HCT116 (cell line): ENCODE measurements around the gene KCNE4. TPM values are rescaled to one million over a fixed set of nuclear protein-coding genes. Genes with fewer than 3 reads are reported as not detected.

Source experiments
- ATAC-seq: fragments of 200-7000 bp; cut with Tn5 transposase; 2 replicates; pipeline ENCODE4 v1.9.1; 2020; ENCODE audit warnings: mild to moderate bottlenecking, moderate library complexity
- BruUV-seq: library from RNA; stranded (reverse); fragments of 400-500 nt; replicated peaks from 2 replicates; lab custom pipeline; 2021; lab: Mats Ljungman, UMichigan
- CTCF ChIA-PET: fragments of 300-600 bp; sonication (Branson Sonifier 250); formaldehyde crosslinking; loops from one replicate; lab custom pipeline; 2021; ENCODE audit warnings: antibody characterized with exemption; lab: Charles Lee
- POLR2A ChIA-PET: fragments of 300-600, 350-600 bp; sonication (Branson Sonifier 250); formaldehyde crosslinking; loops from one replicate; lab custom pipeline; 2021; ENCODE audit warnings: antibody characterized with exemption; lab: Charles Lee
- RAD21 ChIA-PET, 2 experiments: fragments of 300-600 bp; sonication (Branson Sonifier 250); formaldehyde crosslinking; loops; one replicate each; lab custom pipeline; 2023; ENCODE audit warnings: low total read pairs in 2 of 2; ENCODE audit not compliant: uncharacterized antibody in 2 of 2, unreplicated experiment in 2 of 2, low non-redundant PET in 1 of 2; lab: Charles Lee
- DNase-seq: peaks from one replicate; pipeline ENCODE4 v3.0.0-alpha.2; 2010; ENCODE audit warnings: low read depth, low spot score
- H2AFZ ChIP-seq: fragments of 200-600 bp; shearing (Covaris generic), sonication (generic); 2 replicates; pipeline ENCODE4 v1.6.1; 2017; ENCODE audit warnings: low read depth, mixed run types, mixed read lengths, antibody characterized with exemption, low read length; ENCODE audit not compliant: poor library complexity, severe bottlenecking
- H3K27ac ChIP-seq: 2 replicates; pipeline ENCODE4 v1.5.1; 2012; ENCODE audit warnings: low read depth, low read length
- H3K27me3 ChIP-seq: fragments of 200-600 bp; sonication (generic); 2 replicates; pipeline ENCODE4 v1.6.1; 2016; ENCODE audit warnings: mixed run types, low read length, mixed read lengths; ENCODE audit not compliant: insufficient read depth
- H3K36me3 ChIP-seq, 2 experiments: fragments of 200-500 bp in 1 of 2; fragments of 200-600 bp in 1 of 2; sonication (Bioruptor generic) in 1 of 2; sonication (generic) in 1 of 2; 2 replicates each; pipeline versions ENCODE4 v1.5.1 to v1.6.1; 2014 to 2016; ENCODE audit warnings: low read length in 2 of 2, inconsistent platforms in 1 of 2, mixed read lengths in 1 of 2, mixed run types in 1 of 2; ENCODE audit not compliant: insufficient read depth in 2 of 2, control insufficient read depth in 1 of 2
- H3K4me1 ChIP-seq, 2 experiments: fragments of 200-600 bp in 1 of 2; sonication (generic) in 1 of 2; 2 replicates each; pipeline versions ENCODE4 v1.5.1 to v1.6.1; 2012 to 2017; ENCODE audit warnings: low read length in 2 of 2, inconsistent platforms in 1 of 2, mild to moderate bottlenecking in 1 of 2, mixed read lengths in 1 of 2, mixed run types in 1 of 2, moderate library complexity in 1 of 2; ENCODE audit not compliant: insufficient read depth in 2 of 2, control insufficient read depth in 1 of 2
- H3K4me2 ChIP-seq: fragments of 200-600 bp; sonication (generic); 2 replicates; pipeline ENCODE4 v1.6.1; 2017; ENCODE audit warnings: mixed run types, low read length, mixed read lengths
- H3K4me3 ChIP-seq, 2 experiments: fragments of 200-600 bp in 1 of 2; sonication (generic) in 1 of 2; replicated peaks in 1 of 2; 2 replicates each; pipeline ENCODE4 v1.5.1; 2011 to 2016; ENCODE audit warnings: low read length in 2 of 2, control low read depth in 1 of 2, low read depth in 1 of 2, mild to moderate bottlenecking in 1 of 2, mixed read lengths in 1 of 2, mixed run types in 1 of 2
- H3K79me2 ChIP-seq: fragments of 200-600 bp; sonication (generic); 2 replicates; pipeline ENCODE4 v1.6.1; 2017; ENCODE audit warnings: mild to moderate bottlenecking, mixed run types, low read length, moderate library complexity, mixed read lengths; ENCODE audit not compliant: insufficient read depth
- H3K9ac ChIP-seq: fragments of 200-600 bp; sonication (generic); 2 replicates; pipeline ENCODE4 v1.6.1; 2016; ENCODE audit warnings: low read length, mixed read lengths
- H3K9me2 ChIP-seq: fragments of 200-600 bp; sonication (generic), shearing (Covaris generic); 2 replicates; pipeline ENCODE4 v1.6.1; 2017; ENCODE audit warnings: mixed run types, mild to moderate bottlenecking, moderate library complexity; ENCODE audit not compliant: insufficient read depth
- H3K9me3 ChIP-seq, 2 experiments: fragments of 200-500 bp in 1 of 2; fragments of 200-600 bp in 1 of 2; sonication (Bioruptor generic) in 1 of 2; sonication (generic) in 1 of 2; 2 replicates each; pipeline ENCODE4 v1.6.1; 2014 to 2017; ENCODE audit warnings: low read length in 2 of 2, mixed read lengths in 2 of 2, inconsistent platforms in 1 of 2, low read depth in 1 of 2, mild to moderate bottlenecking in 1 of 2, mixed run types in 1 of 2, moderate library complexity in 1 of 2; ENCODE audit not compliant: control insufficient read depth in 1 of 2, insufficient read depth in 1 of 2
- H4K20me1 ChIP-seq: fragments of 200-600 bp; sonication (generic), shearing (Covaris generic); 2 replicates; pipeline ENCODE4 v1.6.1; 2017; ENCODE audit warnings: mixed run types, mild to moderate bottlenecking, moderate library complexity; ENCODE audit not compliant: insufficient read depth
- ATF3 ChIP-seq: IDR thresholded peaks from 2 replicates; pipeline ENCODE4 v1.6.1; 2012
- CBX3 ChIP-seq: IDR thresholded peaks from 2 replicates; pipeline ENCODE4 v1.6.1; 2012; ENCODE audit warnings: low read depth
- CTCF ChIP-seq, 3 experiments: fragments of 200-600 bp in 1 of 3; sonication (generic) in 1 of 3; IDR thresholded peaks in 2 of 3; conservative IDR thresholded peaks in 1 of 3; 2 replicates each; pipeline ENCODE4 v1.5.1; 2012 to 2017; ENCODE audit warnings: low read depth in 2 of 3, low read length in 2 of 3, antibody characterized with exemption in 1 of 3, borderline replicate concordance in 1 of 3, control low read depth in 1 of 3, mild to moderate bottlenecking in 1 of 3, mixed read lengths in 1 of 3, mixed run types in 1 of 3, moderate library complexity in 1 of 3; ENCODE audit not compliant: insufficient read depth in 1 of 3
- FOSL1 ChIP-seq: IDR thresholded peaks from 2 replicates; pipeline ENCODE4 v1.6.1; 2012; ENCODE audit warnings: low read depth
- SIN3A ChIP-seq: IDR thresholded peaks from 2 replicates; pipeline ENCODE4 v1.6.1; 2012; ENCODE audit warnings: low read depth
- SP1 ChIP-seq: IDR thresholded peaks from 2 replicates; pipeline ENCODE4 v1.6.1; 2012; ENCODE audit warnings: low read depth
- SRF ChIP-seq: IDR thresholded peaks from 2 replicates; pipeline ENCODE4 v1.6.1; 2012; ENCODE audit warnings: low read depth
- TCF7L2 ChIP-seq: IDR thresholded peaks from 2 replicates; pipeline ENCODE4 v1.7.0; 2011; ENCODE audit warnings: borderline replicate concordance, inconsistent platforms; ENCODE audit not compliant: insufficient read depth, insufficient read length; ENCODE audit errors: extremely low read depth
- YY1 ChIP-seq: IDR thresholded peaks from 2 replicates; pipeline ENCODE4 v1.6.1; 2011; ENCODE audit warnings: low read length, low read depth, moderate library complexity, mild to moderate bottlenecking; ENCODE audit not compliant: insufficient replicate concordance; ENCODE audit errors: extremely low read depth
- ZFX ChIP-seq: fragments of 450-650 bp; IDR thresholded peaks from 2 replicates; pipeline ENCODE4 v1.6.1; 2017
- ZNF274 ChIP-seq: fragments of 200-500 bp; sonication (Bioruptor generic); IDR thresholded peaks from 2 replicates; pipeline ENCODE4 v1.6.1; 2014; ENCODE audit warnings: mild to moderate bottlenecking, low read depth, low read length, inconsistent platforms
- intact Hi-C: fragments of 100-400 bp; cut with micrococcal nuclease; formaldehyde crosslinking; loops from 2 replicates; pipeline ENCODE4 v1.10.0; 2022
- total RNA-seq: library from RNA; stranded (reverse); gene quantifications from one replicate; pipeline ENCODE4 v1.2.1, GENCODE V29; 2021; ENCODE audit not compliant: unreplicated experiment
- TF ChIP-seq, protein P1 (sequence below): IDR thresholded peaks from 2 replicates; pipeline ENCODE4 v1.6.1; 2012

KCNE4 gene
- total RNA-seq, 1 experiment from 2014 or later, result not detected

- TF ChIP-seq, protein P1, sequence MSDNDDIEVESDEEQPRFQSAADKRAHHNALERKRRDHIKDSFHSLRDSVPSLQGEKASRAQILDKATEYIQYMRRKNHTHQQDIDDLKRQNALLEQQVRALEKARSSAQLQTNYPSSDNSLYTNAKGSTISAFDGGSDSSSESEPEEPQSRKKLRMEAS, result no peak
- TF ChIP-seq ATF3 (no peak), CTCF (IDR thresholded peaks at IDR 0.05 in 2 of 3, conservative IDR thresholded peaks at IDR 0.05 in 1 of 3; ENCODE audit: borderline replicate concordance in 1 of 3, insufficient read depth in 1 of 3, low read depth in 2 of 3, low read length in 2 of 3) (no peak), SP1 (no peak)
Observed at GRCh38 chr2:223066721-223067120, 14.7 kb downstream of the KCNE4 start (continued).

GRCh38 chr2:223068071-223068470, 16.1 kb downstream of the KCNE4 start:
- H3K9me2 ChIP-seq, result no peaks in the 10 kb centered on the region; the same call in 1 of the 2 replicates
- H3K4me2 ChIP-seq, result no peak overlapping the region
- no peak for TF ChIP-seq ZNF274
- no peak for TF ChIP-seq SRF
- TF ChIP-seq YY1, result no peak
- TF ChIP-seq FOSL1, result no peak
- no peak for TF ChIP-seq SP1
- no peak for TF ChIP-seq CBX3
- no peak for TF ChIP-seq TCF7L2
- TF ChIP-seq ZFX, result no peak
- no peak for TF ChIP-seq SIN3A
- no peaks in the 10 kb centered on the region for H3K79me2 ChIP-seq
- H3K9ac ChIP-seq, result no peak overlapping the region
- H3K9me3 ChIP-seq, result no peaks in the 10 kb centered on the region
- CTCF ChIA-PET, result interaction anchor here (0.7 kb wide), 1 partner anchor 87 kb away, joined by 3 read pairs; no protein-coding TSS in a partner anchor
- H2AFZ ChIP-seq, result no peak overlapping the region
- no TSS peak for BruUV-seq
- POLR2A ChIA-PET, result no interaction called here
- H3K27ac ChIP-seq, result no peak overlapping the region
- no peak overlapping the region for H3K4me3 ChIP-seq
- RAD21 ChIA-PET, result no interaction called here
- H3K27me3 ChIP-seq, result no peaks in the 10 kb centered on the region
- intact Hi-C loops, result no loop called here
- H3K36me3 ChIP-seq, result no peaks in the 10 kb centered on the region
- ATAC-seq (no peak), DNase-seq (no peak)
- H4K20me1 ChIP-seq, result no peaks in the 10 kb centered on the region
- no peaks in the 10 kb centered on the region for H3K4me1 ChIP-seq
